ENCODE data around the gene BRINP3. TPM values are rescaled to one million over a fixed set of nuclear protein-coding genes. Genes with fewer than 3 reads are reported as not detected.

BRINP3 gene
- polyA plus RNA-seq, 1 donor from 2014 or later: 7.7 TPM

DNA sequence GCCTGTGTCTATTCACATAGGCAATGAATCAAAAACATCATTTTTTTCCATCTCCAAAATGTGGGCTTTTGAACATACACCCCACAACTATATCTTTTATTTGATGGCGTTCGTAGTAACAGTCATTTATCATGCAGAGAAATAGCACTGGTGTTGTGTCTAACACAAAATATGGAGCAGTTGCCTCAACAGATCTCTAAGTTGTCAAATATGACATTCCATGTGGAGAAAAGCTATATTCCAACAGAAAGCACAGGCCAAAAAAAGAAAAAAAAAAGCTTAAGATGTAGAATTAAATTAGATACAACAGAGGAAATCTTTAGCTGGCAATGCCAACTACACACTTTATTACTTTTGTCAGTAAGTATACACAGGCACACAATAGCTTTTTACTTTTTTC, 411.7 kb downstream of the BRINP3 start:
- Histone ChIP-seq H4K20me1 (ENCODE audit: insufficient read depth) (no peaks in the 10 kb centered on the region), H3K27ac (ENCODE audit: low read length) (no peak overlapping the region), H3K27me3 (ENCODE audit: insufficient read depth, low read depth, low read length) (no peaks in the 10 kb centered on the region), H3K9me2 (ENCODE audit: insufficient read depth, low read length) (no peaks in the 10 kb centered on the region), H3K9me3 (ENCODE audit: low read length) (no peaks in the 10 kb centered on the region), H3F3A (ENCODE audit: insufficient read depth, low read length, poor library complexity, severe bottlenecking) (no peaks in the 10 kb centered on the region), H2AFZ (ENCODE audit: low read depth, low read length) (no peak overlapping the region), H3K79me2 (replicated peaks; ENCODE audit: insufficient read depth, low read length) (no peaks in the 10 kb centered on the region), H3K4me2 (ENCODE audit: low read length) (no peak overlapping the region), H3K4me3 (ENCODE audit: low read length) (no peak overlapping the region), H3K9ac (ENCODE audit: low read length) (no peak overlapping the region), H3K36me3 (ENCODE audit: insufficient read depth, low read length) (no peaks in the 10 kb centered on the region)
- TF ChIP-seq RAD21 (conservative IDR thresholded peaks at IDR 0.05) (no peak), EP300 (conservative IDR thresholded peaks at IDR 0.05; ENCODE audit: poor library complexity, severe bottlenecking) (no peak), TAF1 (IDR thresholded peaks at IDR 0.05; ENCODE audit: low read depth) (no peak), SMC3 (conservative IDR thresholded peaks at IDR 0.05; ENCODE audit: poor library complexity) (no peak), EZH2 (IDR thresholded peaks at IDR 0.05; ENCODE audit: borderline replicate concordance, insufficient read depth, low read length, poor library complexity, severe bottlenecking) (no peak), POLR2AphosphoS5 (IDR thresholded peaks at IDR 0.05) (no peak), CTCF (IDR thresholded peaks at IDR 0.05; ENCODE audit: poor library complexity, severe bottlenecking) (no peak), MXI1 (conservative IDR thresholded peaks at IDR 0.05; ENCODE audit: poor library complexity, severe bottlenecking) (no peak), REST (IDR thresholded peaks at IDR 0.05; ENCODE audit: borderline replicate concordance) (no peak)

DNA sequence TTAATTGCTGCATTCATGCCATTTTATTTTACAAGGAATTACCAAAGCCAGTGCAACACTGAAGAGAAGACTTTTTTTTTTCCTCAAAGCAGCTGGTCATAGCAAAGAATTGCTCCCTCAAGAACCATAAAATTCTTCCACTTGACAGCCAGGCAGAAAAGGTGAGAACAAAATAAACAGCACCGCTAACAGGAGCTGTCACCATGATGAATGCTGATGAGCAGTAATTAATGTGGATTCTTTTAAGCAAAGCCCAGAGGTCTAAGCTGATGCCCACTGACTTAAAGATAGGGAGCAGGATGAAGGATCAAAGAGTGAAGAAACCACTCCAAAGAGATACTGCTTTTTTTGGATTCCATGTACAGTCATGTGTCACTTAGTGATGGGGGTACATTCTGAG, 428.4 kb downstream of the BRINP3 start:
- Histone ChIP-seq H3F3A (ENCODE audit: insufficient read depth, low read length, poor library complexity, severe bottlenecking) (no peaks in the 10 kb centered on the region), H3K4me3 (ENCODE audit: low read length) (no peak overlapping the region), H3K27me3 (ENCODE audit: insufficient read depth, low read depth, low read length) (no peaks in the 10 kb centered on the region), H4K20me1 (ENCODE audit: insufficient read depth) (no peaks in the 10 kb centered on the region), H3K27ac (ENCODE audit: low read length) (no peak overlapping the region), H3K79me2 (replicated peaks; ENCODE audit: insufficient read depth, low read length) (no peaks in the 10 kb centered on the region), H3K36me3 (ENCODE audit: insufficient read depth, low read length) (no peaks in the 10 kb centered on the region), H3K9ac (ENCODE audit: low read length) (no peak overlapping the region), H2AFZ (ENCODE audit: low read depth, low read length) (no peak overlapping the region), H3K9me3 (ENCODE audit: low read length) (no peaks in the 10 kb centered on the region), H3K4me2 (ENCODE audit: low read length) (no peak overlapping the region), H3K9me2 (ENCODE audit: insufficient read depth, low read length) (no peaks in the 10 kb centered on the region)
- TF ChIP-seq EZH2 (IDR thresholded peaks at IDR 0.05; ENCODE audit: borderline replicate concordance, insufficient read depth, low read length, poor library complexity, severe bottlenecking): no peak
- TF ChIP-seq SMC3 (conservative IDR thresholded peaks at IDR 0.05; ENCODE audit: poor library complexity): no peak
- TF ChIP-seq REST (IDR thresholded peaks at IDR 0.05; ENCODE audit: borderline replicate concordance): no peak
- TF ChIP-seq MXI1 (conservative IDR thresholded peaks at IDR 0.05; ENCODE audit: poor library complexity, severe bottlenecking): no peak
- TF ChIP-seq RAD21 (conservative IDR thresholded peaks at IDR 0.05): no peak
- no peak for TF ChIP-seq TAF1 (IDR thresholded peaks at IDR 0.05; ENCODE audit: low read depth)
- no peak for TF ChIP-seq CTCF (IDR thresholded peaks at IDR 0.05; ENCODE audit: poor library complexity, severe bottlenecking)
- no peak for TF ChIP-seq EP300 (conservative IDR thresholded peaks at IDR 0.05; ENCODE audit: poor library complexity, severe bottlenecking)
- no peak for TF ChIP-seq POLR2AphosphoS5 (IDR thresholded peaks at IDR 0.05)
